Measurements from ENCODE around the gene LAD1.

Gene LAD1

GRCh38 chr1:201335901-201336300 is 63.2 kb downstream of the LAD1 start:
- in situ Hi-C loops (cut with HindIII; ENCODE audit: low sequenced_read_pairs), result no loop called here
- DNase-seq (ENCODE audit: low read depth, low spot score), result no peak
- TF ChIP-seq, protein P1, sequence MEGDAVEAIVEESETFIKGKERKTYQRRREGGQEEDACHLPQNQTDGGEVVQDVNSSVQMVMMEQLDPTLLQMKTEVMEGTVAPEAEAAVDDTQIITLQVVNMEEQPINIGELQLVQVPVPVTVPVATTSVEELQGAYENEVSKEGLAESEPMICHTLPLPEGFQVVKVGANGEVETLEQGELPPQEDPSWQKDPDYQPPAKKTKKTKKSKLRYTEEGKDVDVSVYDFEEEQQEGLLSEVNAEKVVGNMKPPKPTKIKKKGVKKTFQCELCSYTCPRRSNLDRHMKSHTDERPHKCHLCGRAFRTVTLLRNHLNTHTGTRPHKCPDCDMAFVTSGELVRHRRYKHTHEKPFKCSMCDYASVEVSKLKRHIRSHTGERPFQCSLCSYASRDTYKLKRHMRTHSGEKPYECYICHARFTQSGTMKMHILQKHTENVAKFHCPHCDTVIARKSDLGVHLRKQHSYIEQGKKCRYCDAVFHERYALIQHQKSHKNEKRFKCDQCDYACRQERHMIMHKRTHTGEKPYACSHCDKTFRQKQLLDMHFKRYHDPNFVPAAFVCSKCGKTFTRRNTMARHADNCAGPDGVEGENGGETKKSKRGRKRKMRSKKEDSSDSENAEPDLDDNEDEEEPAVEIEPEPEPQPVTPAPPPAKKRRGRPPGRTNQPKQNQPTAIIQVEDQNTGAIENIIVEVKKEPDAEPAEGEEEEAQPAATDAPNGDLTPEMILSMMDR (IDR thresholded peaks at IDR 0.05; ENCODE audit: low read depth, low read length), result no peak
- H3K4me3 ChIP-seq (ENCODE audit: low read depth, low read length), result no peak overlapping the region

DNA sequence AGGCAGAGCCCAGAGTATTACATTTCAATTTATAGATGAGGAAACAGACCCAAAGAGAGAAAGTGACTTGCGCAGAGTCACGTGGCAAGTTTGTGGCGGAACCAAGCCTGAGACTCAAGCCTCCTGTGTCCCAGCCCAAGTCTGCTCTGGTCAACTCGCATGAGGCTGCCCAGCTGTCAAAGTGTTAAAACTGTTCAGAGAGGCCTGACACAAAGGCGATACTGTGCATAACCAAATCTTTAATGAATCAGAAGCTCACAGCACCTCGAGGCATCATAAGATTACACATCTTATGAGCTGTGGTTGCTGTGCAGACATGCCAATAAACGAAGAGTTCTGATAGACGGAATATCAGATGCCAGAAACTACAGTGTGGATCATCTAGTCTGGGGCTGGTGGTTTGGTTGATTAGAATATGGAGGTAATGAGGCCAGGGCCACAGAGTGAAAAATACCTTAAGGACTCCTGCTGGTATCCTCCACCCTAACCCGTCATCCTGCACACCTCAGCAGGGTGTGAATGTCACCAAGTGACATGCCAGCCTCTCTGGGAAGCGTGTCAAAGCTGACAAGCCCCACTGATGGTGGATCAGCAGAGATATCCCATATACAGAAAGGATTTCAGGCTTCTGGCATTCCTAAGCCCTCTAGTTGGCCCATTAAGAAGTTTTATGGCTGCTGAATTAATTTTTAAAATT is 63.8 kb downstream of the LAD1 start:
- no peak for DNase-seq (ENCODE audit: low read depth, low spot score)
- H3K4me3 ChIP-seq (ENCODE audit: low read depth, low read length), result no peak overlapping the region
- in situ Hi-C loops (cut with HindIII; ENCODE audit: low sequenced_read_pairs), result no loop called here
- TF ChIP-seq, protein P1 (IDR thresholded peaks at IDR 0.05; ENCODE audit: low read depth, low read length), result no peak

DNA sequence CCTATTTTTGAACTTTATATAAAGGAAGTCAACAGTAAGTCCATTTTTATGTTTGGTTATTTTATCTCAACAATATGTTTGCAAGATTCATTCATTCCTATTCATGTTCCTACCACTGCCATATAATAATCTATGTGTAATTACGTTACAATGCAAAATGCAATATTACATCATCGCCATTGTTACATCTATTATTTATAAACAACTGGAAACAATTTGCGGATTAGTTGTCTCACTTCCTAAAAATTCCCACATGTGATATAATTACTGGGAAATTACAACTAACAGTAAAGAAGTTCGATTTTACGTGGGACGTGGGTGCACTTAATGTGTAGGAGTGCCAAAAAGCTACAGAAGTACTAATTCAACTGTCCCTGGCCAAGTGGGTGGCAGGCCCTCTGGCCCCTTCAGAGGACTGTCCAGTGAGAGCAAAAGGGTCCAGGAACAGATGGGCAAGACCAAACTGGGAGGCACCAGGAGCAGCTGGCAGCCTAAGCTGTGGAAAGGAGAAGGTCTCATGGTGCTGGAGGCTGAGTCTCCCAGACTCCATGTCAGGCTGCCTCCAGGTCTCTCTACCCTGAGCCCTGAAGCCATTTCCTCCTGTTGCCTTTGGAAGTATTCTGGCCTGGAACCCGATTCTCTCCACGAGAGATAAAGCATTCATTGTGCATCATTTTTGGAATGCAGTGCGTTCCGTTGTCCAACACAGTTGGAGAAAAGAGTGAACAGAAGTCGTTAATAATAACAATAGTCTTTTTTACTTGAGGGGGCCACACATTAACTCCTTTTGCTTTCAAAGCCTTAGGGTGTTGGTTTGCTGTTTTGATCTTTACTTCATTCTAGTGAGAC is 64.6 kb downstream of the LAD1 start:
- TF ChIP-seq, protein P1 (IDR thresholded peaks at IDR 0.05; ENCODE audit: low read depth, low read length), result no peak

GRCh38 chr1:201332616-201333335 is 66.3 kb downstream of the LAD1 start:
- in situ Hi-C loops (cut with HindIII; ENCODE audit: low sequenced_read_pairs), result no loop called here
- no peak overlapping the region for H3K4me3 ChIP-seq (ENCODE audit: low read depth, low read length)
- no peak for DNase-seq (ENCODE audit: low read depth, low spot score)
- TF ChIP-seq, protein P1 (IDR thresholded peaks at IDR 0.05; ENCODE audit: low read depth, low read length), result no peak

More for the DNA sequence above, 64.6 kb downstream of the LAD1 start:
- in situ Hi-C loops (cut with HindIII; ENCODE audit: low sequenced_read_pairs), result no loop called here
- no peak overlapping the region for H3K4me3 ChIP-seq (ENCODE audit: low read depth, low read length)
- DNase-seq (ENCODE audit: low read depth, low spot score), result no peak

- TF ChIP-seq, protein P1 (IDR thresholded peaks at IDR 0.05; ENCODE audit: low read depth, low read length), result no peak
- in situ Hi-C loops (cut with HindIII; ENCODE audit: low sequenced_read_pairs), result no loop called here
- DNase-seq (ENCODE audit: low read depth, low spot score), result no peak
- no peak overlapping the region for H3K4me3 ChIP-seq (ENCODE audit: low read depth, low read length)
Observed at GRCh38 chr1:201332021-201332420, 67.1 kb downstream of the LAD1 start.

- DNase-seq (ENCODE audit: low read depth, low spot score), result no peak
- in situ Hi-C loops (cut with HindIII; ENCODE audit: low sequenced_read_pairs), result no loop called here
- TF ChIP-seq, protein P1 (IDR thresholded peaks at IDR 0.05; ENCODE audit: low read depth, low read length), result no peak
- H3K4me3 ChIP-seq (ENCODE audit: low read depth, low read length), result no peak overlapping the region
Observed at GRCh38 chr1:201331166-201331565, 68.0 kb downstream of the LAD1 start.

Data from astrocyte of the spinal cord (primary cell).